Bronchus fibroblast of lung (primary cell): ENCODE data around the gene UEVLD. TPM values are rescaled to one million over a fixed set of nuclear protein-coding genes. Genes with fewer than 3 reads are reported as not detected.

Experiments
- total RNA-seq: library from RNA; depleted of rRNA; stranded (reverse); fragments of >200 nt; gene quantifications from 2 replicates; pipeline ENCODE4 v1.2.3, GENCODE V29; 2015

Gene UEVLD
- 19.5 and 22.2 TPM in 2 replicates for total RNA-seq

DNA sequence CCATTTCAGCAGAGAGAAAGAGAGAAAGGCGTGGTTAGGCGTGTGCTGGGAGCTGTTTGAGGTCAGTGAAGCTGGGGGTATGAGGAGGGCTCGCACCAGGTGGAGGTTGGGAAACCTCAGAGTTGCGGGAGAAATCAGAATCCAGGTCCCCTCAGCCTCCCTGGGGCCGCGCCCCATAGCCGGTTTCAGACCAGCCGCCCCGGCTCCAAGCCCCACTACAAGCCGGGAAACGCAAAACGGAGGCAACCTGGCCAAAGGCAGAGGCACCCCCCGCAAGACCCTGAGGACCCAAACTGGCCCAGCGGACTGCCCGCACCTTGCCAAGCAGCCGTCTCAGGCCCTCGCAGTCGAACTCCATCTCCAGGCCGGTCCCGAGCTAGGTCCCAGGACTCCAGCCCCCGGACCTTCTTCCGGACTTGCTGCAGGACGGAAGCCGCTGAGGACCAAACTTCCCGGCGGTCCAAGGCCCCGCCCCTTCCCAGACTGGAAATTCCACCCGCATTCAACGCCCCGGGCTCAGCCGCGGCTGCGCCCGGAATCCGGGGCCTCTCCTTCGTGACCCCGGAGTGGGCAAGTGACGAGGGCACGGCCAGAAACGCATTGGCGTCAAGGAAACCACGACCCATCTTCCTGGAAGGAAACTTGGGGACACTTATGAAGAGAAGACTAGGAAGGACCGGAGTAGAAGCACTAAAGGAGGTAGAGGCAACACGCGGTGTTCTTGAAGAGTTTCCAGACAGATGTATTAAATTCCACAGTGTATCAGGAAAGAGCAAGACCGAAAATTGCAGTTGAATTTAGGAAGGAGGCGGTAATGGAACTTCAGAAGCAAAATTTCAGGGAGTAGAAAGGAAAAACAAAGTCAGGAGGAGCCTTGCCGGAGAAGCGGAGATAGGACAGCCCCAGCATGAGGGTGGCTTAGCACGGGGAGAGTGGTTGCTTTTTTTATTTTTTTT lies at the start of gene UEVLD:
Gene UEVLD (minus strand): TSS at position 438 of the 956 bp plus-strand sequence. CDS start 80 bp downstream, at position 358.

DNA sequence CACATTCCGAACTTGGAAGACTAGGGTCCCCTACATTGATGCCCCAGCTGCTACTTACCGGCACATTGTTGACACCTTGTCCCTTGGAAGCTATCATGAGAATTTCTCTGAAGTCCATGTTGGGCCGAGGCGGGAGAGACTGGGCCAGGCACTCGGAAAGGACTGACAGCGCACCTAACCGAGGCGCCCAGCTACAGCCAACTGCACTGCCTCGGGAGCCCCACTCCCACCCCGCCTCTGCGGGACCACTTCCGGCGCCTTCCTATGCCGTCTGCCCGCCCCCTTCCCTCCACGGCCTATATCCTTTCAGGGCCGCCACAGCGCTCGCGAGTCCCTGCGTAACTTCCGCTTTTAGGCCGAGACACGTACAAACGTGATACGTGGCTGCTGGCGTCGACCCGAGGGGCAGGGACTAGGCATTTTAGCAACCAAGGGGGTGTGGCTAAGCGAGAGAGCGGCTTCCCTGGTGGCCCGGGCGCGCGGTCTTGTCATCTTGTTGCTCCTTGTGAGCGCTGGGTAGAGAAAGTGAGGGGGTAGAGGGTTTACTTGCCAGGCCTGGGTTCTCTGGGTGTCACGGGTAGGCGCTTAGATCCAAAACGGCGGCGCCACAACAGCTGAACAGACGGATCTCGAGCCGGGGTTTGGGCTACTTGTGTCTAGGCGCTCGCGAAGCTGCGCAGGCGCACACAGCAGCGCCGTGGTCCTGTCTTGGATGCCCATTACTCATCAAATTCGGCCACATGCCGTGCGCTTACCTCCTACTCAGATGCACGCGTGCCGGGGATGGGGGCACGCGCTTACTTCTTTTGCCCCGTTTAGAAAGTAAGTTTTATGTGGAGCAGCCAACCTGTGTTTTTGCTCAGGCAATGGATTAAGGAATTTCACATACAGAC lies 45.9 kb upstream of the UEVLD start, which contains the start of gene SPTY2D1:
Gene SPTY2D1 (minus strand): TSS at position 203 of the 893 bp plus-strand sequence. CDS start 85 bp downstream, at position 118.

DNA sequence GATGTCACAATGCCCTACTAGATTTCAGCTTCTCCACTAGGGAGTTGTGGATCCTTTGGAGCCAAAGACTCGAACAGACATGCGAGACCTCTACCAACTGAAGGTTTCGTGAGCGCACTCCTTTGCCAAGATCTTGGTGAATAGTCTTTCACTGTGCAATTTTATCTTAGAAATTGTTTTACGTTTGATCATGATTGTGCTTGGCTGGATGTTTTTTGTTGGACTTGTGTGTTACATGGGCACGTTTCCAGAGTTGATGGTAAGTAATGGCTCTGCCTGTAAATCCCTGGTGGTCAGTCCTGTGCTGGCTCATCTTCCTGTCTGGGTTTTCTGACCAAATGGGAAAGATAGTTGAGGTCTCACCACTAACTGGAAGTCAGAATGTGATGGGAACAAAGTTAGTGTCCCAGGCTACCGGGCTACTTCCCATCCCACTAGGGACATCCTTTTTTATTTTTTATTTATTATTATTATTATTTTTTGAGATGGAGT lies 11.3 kb upstream of the UEVLD start, which contains the start of gene MISFA:
Gene MISFA (plus strand): TSS at position 51 of the 492 bp plus-strand sequence. CDS start 140 bp downstream, at position 191.

DNA sequence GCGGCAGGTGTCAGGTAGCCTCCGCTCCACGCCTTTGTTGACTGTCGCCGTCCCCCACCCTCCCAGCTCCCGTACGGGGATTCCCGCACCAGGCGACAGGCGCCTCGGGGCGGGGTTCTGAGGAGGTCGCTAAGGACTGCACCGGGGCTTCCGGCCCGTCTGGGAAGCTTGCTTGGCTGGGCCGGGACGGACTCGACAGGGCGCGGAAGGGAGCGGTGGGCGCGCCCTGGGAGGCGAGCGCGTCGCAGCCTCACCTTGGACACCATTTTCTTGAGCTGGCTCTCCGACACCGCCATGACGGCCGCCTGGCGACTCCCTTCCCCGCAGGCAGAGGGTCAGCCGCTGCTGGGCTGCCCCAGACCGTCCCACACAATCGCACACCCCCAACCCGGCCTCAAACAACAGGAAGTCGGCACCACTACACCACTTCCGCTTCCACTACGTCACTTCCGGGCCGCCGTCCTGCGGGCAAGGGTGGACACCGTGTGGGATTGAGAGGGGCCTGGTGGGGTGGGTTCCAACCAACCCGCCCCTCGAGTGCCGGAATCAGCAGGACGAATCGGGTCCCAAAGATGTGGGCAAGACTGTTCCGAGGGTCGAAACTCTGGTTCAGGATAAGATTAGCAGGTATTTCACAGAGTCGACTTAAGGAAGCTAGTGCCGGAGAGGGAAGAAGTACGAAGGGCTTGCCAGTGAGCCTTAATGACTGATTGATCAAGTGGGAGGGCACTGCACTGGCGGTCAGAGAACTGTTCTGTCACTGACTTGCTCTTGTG lies 61.8 kb downstream of the UEVLD start, which contains the start of gene TSG101:
Gene TSG101 (minus strand): TSS at position 422 of the 776 bp plus-strand sequence. CDS start 126 bp downstream, at position 296.

Other genes starting within 250 kb of the UEVLD start
- 639 and 689 TPM in 2 replicates for gene LDHA, start 194.2 kb downstream of the UEVLD start, total RNA-seq
- 0.30 and 0.34 TPM in 2 replicates for gene LDHC, start 176.4 kb downstream of the UEVLD start, total RNA-seq
- 0.17 TPM in 1 of 2 replicates, not detected in the other for gene LDHAL6A, start 132.9 kb downstream of the UEVLD start, total RNA-seq
- 78.2 and 92.1 TPM in 2 replicates for gene TSG101, start 61.8 kb downstream of the UEVLD start, total RNA-seq
- gene MISFA, start 11.1 kb upstream of the UEVLD start, total RNA-seq: 0.34 TPM in 1 of 2 replicates, not detected in the other
- gene SPTY2D1, start 45.6 kb upstream of the UEVLD start, total RNA-seq: 10.0 and 11.1 TPM in 2 replicates
- gene TMEM86A, start 110.0 kb upstream of the UEVLD start, total RNA-seq: 0.45 and 0.50 TPM in 2 replicates
- gene IGSF22, start 137.5 kb upstream of the UEVLD start, total RNA-seq: under 0.01 TPM in 1 of 2 replicates, not detected in the other
- gene PTPN5, start 203.1 kb upstream of the UEVLD start, total RNA-seq: not detected in 2 replicates